ENCODE measurements around the gene HID1. TPM values are rescaled to one million over a fixed set of nuclear protein-coding genes. Genes with fewer than 3 reads are reported as not detected.
"Not testable (repeated sequence)": the region's sequence is repeated elsewhere in the genome, so short reads cannot be mapped to it uniquely, and the experiment has no call there.

Gene HID1
- total RNA-seq, 1 donor from 2014 or later = 0.31 TPM

DNA sequence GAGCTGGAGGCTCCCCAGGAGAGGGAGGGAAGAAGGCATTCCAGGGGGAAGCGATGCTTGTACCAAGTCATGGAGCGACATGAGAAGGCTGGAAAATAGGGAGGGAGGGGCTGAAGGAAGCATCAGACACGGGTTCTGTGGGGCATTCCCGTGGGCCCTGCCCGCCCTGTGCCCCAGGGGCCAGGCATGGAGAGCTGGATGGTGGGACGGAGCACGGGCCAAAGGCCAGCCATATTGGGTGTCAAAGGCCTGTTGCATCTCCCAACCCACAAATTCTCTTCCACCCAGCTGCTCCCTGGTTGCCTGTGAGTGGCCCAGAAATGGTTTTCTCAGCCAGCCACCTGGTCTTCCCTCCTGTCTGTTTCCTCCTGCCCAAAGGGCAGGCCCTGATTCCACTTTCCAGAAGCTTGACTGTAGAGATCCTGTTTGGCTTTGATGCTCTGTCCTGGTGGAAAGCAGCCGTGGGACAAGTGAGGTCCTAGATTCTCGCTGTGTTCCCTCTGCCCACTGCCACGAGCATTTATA lies 18.1 kb upstream of the HID1 start:
- no peak for DNase-seq (ENCODE audit: low spot score)
- Mint-ChIP-seq H3K4me3 (no peak overlapping the region), H3K27me3 (ENCODE audit: insufficient read depth) (peaks cover 38% of the 10 kb centered on the region), H3K4me1 (ENCODE audit: low read depth) (peaks cover 7% of the 10 kb centered on the region), H3K9me3 (no peaks in the 10 kb centered on the region), H3K27ac (no peak overlapping the region), H3K36me3 (ENCODE audit: low read depth) (no peaks in the 10 kb centered on the region)
- intact Hi-C loops (cut with micrococcal nuclease) = no loop called here

- Mint-ChIP-seq H3K4me3 (peak overlapping the region; percentile 72), H3K9me3 (no peaks in the 10 kb centered on the region), H3K36me3 (ENCODE audit: low read depth) (no peaks in the 10 kb centered on the region), H3K27ac (no peak overlapping the region), H3K4me1 (ENCODE audit: low read depth) (peaks cover 7% of the 10 kb centered on the region), H3K27me3 (ENCODE audit: insufficient read depth) (peaks cover 56% of the 10 kb centered on the region)
- intact Hi-C loops (cut with micrococcal nuclease) = loop anchor here (1.0 to 10.0 kb wide), 8 partner anchors 16 to 417 kb away; partner anchors contain the start of genes ARMC7, GRB2, HID1 and NUP85
- DNase-seq (ENCODE audit: low spot score) = no peak
Observed at GRCh38 chr17:74987909-74988711, 15.6 kb upstream of the HID1 start.

DNA sequence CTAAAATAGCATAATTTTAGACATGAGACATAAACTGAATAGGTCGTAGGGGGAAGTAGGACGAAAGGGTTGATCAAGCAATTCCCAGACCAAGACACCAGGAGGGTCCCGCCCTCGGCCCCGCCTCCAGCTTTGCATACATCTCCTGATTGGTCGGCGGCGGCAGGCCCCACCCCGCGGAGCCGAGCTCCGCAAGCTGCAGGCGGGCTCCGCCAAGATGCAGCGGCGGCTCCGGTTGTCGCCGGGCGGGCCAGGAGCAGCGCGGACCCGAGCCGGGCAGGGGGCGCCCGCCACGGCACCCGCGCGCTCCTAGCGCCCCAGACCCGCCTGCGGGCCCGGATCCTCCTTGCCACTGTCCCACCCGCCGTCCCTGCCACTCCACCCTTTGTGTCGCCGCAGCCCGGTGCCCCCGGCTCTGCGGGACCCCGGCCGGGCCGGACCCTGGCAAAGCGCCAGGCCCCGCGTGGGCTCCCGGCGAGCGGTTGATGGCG lies 14.9 kb upstream of the HID1 start, which contains the start of gene CDR2L:
Gene CDR2L (plus strand): TSS at position 215 of the 491 bp plus-strand sequence. CDS start 412 bp downstream, outside the sequence.
- no peaks in the 10 kb centered on the region for H3K36me3 Mint-ChIP-seq (ENCODE audit: low read depth)
- DNase-seq (ENCODE audit: low spot score) = peak; percentile 89
- peak within 1 kb of the TSS; percentile 83 for H3K4me3 Mint-ChIP-seq
- peaks cover 7% of the 10 kb centered on the region for H3K4me1 Mint-ChIP-seq (ENCODE audit: low read depth)
- H3K27me3 Mint-ChIP-seq (ENCODE audit: insufficient read depth) = peaks cover 54% of the 10 kb centered on the region
- intact Hi-C loops (cut with micrococcal nuclease) = loop anchor here (1.0 to 10.0 kb wide), 8 partner anchors 15 to 417 kb away; partner anchors contain the start of genes ARMC7, GRB2, HID1 and NUP85
- no peaks in the 10 kb centered on the region for H3K9me3 Mint-ChIP-seq
- no peak within 1 kb of the TSS for H3K27ac Mint-ChIP-seq

DNA sequence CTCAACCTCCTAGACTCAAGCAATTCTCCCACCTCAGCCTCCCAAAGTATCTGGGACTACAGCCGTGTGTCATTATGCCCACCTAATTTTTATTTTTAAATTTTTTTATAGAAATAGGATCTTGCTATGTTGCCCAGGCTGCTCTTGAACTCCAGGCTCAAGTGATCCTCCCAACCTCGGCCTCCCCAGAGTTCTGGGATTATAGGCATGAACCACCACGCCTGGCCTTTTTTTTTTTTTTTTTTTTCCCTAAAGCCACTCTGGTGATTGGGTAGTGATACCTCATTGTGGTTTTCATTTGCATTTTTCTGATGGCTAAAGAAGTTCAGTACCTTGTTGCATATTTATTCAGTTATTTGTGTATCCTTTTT lies 13.6 kb upstream of the HID1 start:
- intact Hi-C loops (cut with micrococcal nuclease) = loop anchor here (10.0 kb wide), 1 partner anchor 419 kb away; the partner anchor contains the start of gene GRB2
- no peak for DNase-seq (ENCODE audit: low spot score)
- Mint-ChIP-seq H3K4me1 (ENCODE audit: low read depth) (peaks cover 16% of the 10 kb centered on the region), H3K9me3 (no peaks in the 10 kb centered on the region), H3K4me3 (no peak overlapping the region), H3K27me3 (ENCODE audit: insufficient read depth) (peaks cover 56% of the 10 kb centered on the region), H3K36me3 (ENCODE audit: low read depth) (no peaks in the 10 kb centered on the region), H3K27ac (no peak overlapping the region)

GRCh38 chr17:74982663-74983313 lies 10.2 kb upstream of the HID1 start:
- not testable (repeated sequence) for H3K36me3 Mint-ChIP-seq (ENCODE audit: low read depth); DNase-seq (ENCODE audit: low spot score); H3K9me3 Mint-ChIP-seq; H3K27ac Mint-ChIP-seq
- Mint-ChIP-seq H3K4me3 (peak overlapping the region; percentile 47), H3K4me1 (ENCODE audit: low read depth) (peaks cover 20% of the 10 kb centered on the region), H3K27me3 (ENCODE audit: insufficient read depth) (peaks cover 63% of the 10 kb centered on the region)
- intact Hi-C loops (cut with micrococcal nuclease) = loop anchor here (1.0 to 10.0 kb wide), 3 partner anchors 10 to 422 kb away; partner anchors contain the start of genes GRB2, HID1 and SLC16A5

DNA sequence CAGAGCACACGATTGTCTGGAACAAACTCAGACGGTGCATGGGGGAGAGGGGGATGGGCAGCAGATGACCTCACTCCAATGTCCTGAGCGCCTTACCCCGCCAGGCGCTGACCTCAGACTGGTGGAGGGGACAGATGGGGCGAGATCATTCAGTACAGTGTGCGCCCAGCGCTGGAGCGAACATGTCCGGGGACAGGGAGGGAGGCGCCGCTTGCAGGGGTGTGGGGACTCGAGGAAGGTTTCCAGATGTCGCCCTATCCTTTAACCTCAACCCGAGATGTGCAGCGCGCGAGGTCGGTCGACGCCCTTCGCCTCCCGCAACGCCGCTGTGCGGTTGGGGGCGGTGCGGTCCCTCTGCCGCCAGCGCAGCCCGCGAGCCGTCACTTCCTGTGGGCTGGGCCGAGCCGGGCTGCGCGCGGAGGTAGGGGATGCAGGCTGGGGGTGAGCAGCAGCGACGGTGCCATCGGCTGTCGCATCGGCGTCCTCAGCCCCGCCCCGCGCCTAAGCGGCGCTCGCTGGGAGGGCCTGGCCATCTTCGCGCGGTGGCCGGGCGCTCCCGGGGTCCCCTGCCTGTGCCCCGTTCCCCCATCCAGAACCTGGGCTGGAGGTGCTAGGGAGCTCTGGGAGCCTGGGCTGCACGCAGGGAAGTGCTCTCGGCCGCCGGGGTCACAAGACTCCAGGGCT lies 9.6 kb upstream of the HID1 start:
- Mint-ChIP-seq H3K36me3 (ENCODE audit: low read depth) (no peaks in the 10 kb centered on the region), H3K4me1 (ENCODE audit: low read depth) (peaks cover 17% of the 10 kb centered on the region), H3K4me3 (peak overlapping the region; percentile 89), H3K9me3 (no peaks in the 10 kb centered on the region), H3K27me3 (ENCODE audit: insufficient read depth) (peaks cover 61% of the 10 kb centered on the region), H3K27ac (peak overlapping the region; percentile 74)
- DNase-seq (ENCODE audit: low spot score) = peak; percentile 79
- intact Hi-C loops (cut with micrococcal nuclease) = loop anchor here (1.0 to 10.0 kb wide), 3 partner anchors 10 to 423 kb away; partner anchors contain the start of genes GRB2, HID1 and SLC16A5

DNA sequence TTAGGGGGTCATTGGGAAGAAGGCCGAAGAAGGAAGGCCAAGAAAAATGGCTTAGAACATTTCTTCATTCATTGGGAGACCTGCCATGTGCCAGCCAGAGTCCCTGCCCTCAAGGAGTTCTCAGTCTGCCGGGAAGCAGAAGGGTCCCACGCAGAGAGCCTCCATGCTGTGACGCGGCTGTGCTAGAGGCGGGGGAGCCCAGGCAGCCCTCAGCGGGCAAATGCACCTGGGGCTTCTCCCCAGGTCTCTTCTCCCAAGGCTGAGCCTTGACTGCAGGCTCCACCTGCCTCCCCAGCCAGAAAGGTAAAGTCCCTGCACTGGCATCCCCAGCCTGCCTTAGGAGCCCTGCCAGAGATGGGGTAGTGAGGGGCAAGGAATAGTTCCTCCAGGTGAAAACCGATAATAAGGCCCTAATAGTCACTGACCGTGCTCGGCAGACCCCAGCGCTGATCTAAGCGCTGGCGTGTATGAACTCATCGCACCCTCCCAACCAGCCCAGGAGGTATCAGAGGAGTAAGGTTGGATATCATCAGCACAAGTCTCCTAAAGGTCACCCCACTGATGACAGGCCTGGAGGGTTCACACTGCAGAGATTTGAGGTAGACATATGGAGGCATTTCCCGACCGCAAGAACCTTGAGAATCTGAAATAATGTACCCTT lies 8.9 kb upstream of the HID1 start:
- Mint-ChIP-seq H3K36me3 (ENCODE audit: low read depth) (no peaks in the 10 kb centered on the region), H3K9me3 (no peaks in the 10 kb centered on the region), H3K4me1 (ENCODE audit: low read depth) (peaks cover 12% of the 10 kb centered on the region), H3K4me3 (peak overlapping the region; percentile 89), H3K27ac (peak overlapping the region; percentile 74), H3K27me3 (ENCODE audit: insufficient read depth) (peaks cover 55% of the 10 kb centered on the region)
- intact Hi-C loops (cut with micrococcal nuclease) = loop anchor here (5.0 to 10.0 kb wide), 2 partner anchors 106 to 423 kb away; partner anchors contain the start of genes GRB2 and SLC16A5
- DNase-seq (ENCODE audit: low spot score) = no peak

GRCh38 chr17:74979408-74980146 lies 7.0 kb upstream of the HID1 start:
- Mint-ChIP-seq H3K4me3 (no peak overlapping the region), H3K27me3 (ENCODE audit: insufficient read depth) (peaks cover 51% of the 10 kb centered on the region), H3K9me3 (no peaks in the 10 kb centered on the region), H3K27ac (no peak overlapping the region), H3K4me1 (ENCODE audit: low read depth) (peaks cover 12% of the 10 kb centered on the region), H3K36me3 (ENCODE audit: low read depth) (no peaks in the 10 kb centered on the region)
- DNase-seq (ENCODE audit: low spot score) = no peak
- intact Hi-C loops (cut with micrococcal nuclease) = loop anchor here (5.0 to 10.0 kb wide), 2 partner anchors 108 to 425 kb away; partner anchors contain the start of genes GRB2 and SLC16A5

DNA sequence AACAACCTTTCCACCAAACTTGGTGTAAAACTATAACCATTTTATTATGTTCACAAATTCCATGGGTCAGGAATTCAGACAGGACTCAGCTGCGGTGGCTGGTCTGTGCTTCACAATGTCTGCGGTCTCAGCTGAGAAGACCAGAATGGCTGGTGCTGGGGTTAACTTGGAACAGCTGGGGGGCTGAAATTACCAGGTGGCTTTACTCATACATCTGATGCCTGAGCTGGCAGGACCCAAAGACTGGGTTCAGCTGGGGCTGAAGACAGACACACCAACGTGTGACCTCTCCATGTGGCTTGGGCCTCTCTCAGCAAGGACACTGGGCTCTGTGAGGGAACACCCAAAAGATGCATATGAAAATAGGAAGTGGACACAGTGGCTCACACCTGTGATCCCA lies 5.7 kb upstream of the HID1 start:
- no peak overlapping the region for H3K27ac Mint-ChIP-seq
- DNase-seq (ENCODE audit: low spot score) = no peak
- H3K4me1 Mint-ChIP-seq (ENCODE audit: low read depth) = peaks cover 12% of the 10 kb centered on the region
- H3K36me3 Mint-ChIP-seq (ENCODE audit: low read depth) = no peaks in the 10 kb centered on the region
- intact Hi-C loops (cut with micrococcal nuclease) = no loop called here
- no peak overlapping the region for H3K4me3 Mint-ChIP-seq
- H3K27me3 Mint-ChIP-seq (ENCODE audit: insufficient read depth) = peaks cover 56% of the 10 kb centered on the region
- no peaks in the 10 kb centered on the region for H3K9me3 Mint-ChIP-seq

DNA sequence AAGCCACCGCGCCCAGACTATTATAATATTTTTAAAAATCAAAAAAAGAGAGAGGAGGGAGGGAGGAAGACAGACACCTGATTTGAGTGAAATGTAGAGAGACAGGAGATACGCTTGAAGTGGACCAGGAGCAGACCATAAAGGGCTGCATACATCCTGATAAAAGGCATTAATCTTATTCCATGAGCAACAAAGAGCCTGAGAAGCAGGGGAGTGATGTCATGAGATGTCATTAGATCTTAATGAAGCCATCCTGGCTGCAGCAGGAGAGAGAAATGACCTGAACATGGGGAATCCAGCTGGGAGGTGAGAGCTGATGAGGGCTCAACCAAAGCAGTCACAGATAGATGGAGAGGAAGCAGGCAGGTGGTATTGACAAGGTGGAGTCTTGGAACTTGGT lies 5.2 kb upstream of the HID1 start:
- DNase-seq (ENCODE audit: low spot score) = no peak
- no peak overlapping the region for H3K27ac Mint-ChIP-seq
- no peaks in the 10 kb centered on the region for H3K9me3 Mint-ChIP-seq
- H3K4me1 Mint-ChIP-seq (ENCODE audit: low read depth) = peaks cover 17% of the 10 kb centered on the region
- no peak overlapping the region for H3K4me3 Mint-ChIP-seq
- intact Hi-C loops (cut with micrococcal nuclease) = no loop called here
- no peaks in the 10 kb centered on the region for H3K36me3 Mint-ChIP-seq (ENCODE audit: low read depth)
- peaks cover 57% of the 10 kb centered on the region for H3K27me3 Mint-ChIP-seq (ENCODE audit: insufficient read depth)

- DNase-seq (ENCODE audit: low spot score) = no peak
- peaks cover 63% of the 10 kb centered on the region for H3K27me3 Mint-ChIP-seq (ENCODE audit: insufficient read depth)
- no peak overlapping the region for H3K27ac Mint-ChIP-seq
- peaks cover 7% of the 10 kb centered on the region for H3K4me1 Mint-ChIP-seq (ENCODE audit: low read depth)
- intact Hi-C loops (cut with micrococcal nuclease) = no loop called here
- no peaks in the 10 kb centered on the region for H3K9me3 Mint-ChIP-seq
- H3K36me3 Mint-ChIP-seq (ENCODE audit: low read depth) = no peaks in the 10 kb centered on the region
- H3K4me3 Mint-ChIP-seq = no peak overlapping the region
Observed at GRCh38 chr17:74975943-74976342, 3.4 kb upstream of the HID1 start.
